K562 (cell line): Measurements from ENCODE around the gene DIO3. TPM values are rescaled to one million over a fixed set of nuclear protein-coding genes. Genes with fewer than 3 reads are reported as not detected.

Experiments used
- MBD1 ChIP-seq: fragments of 250-450 bp; sonication (Bioruptor Pico); IDR thresholded peaks from 2 replicates; pipeline ENCODE4 v1.8.0; 2022; ENCODE audit warnings: inconsistent platforms
- NRF1 ChIP-seq, 2 experiments: fragments of 450-650 bp; IDR thresholded peaks in 1 of 2; conservative IDR thresholded peaks in 1 of 2; 2 replicates each; pipeline ENCODE4 v1.6.1; 2014; ENCODE audit warnings: mild to moderate bottlenecking in 2 of 2
- REST ChIP-seq, 2 experiments: fragments of 450-650 bp; formaldehyde crosslinking in 1 of 2; IDR thresholded peaks; 2 replicates each; pipeline versions ENCODE4 v1.4.0 to v1.6.1; 2014 to 2020; ENCODE audit warnings: mild to moderate bottlenecking in 2 of 2, borderline replicate concordance in 1 of 2, low read depth in 1 of 2
- polyA plus RNA-seq, 8 experiments: library from polyadenylated mRNA; depleted of rRNA in 4 of 8; stranded (reverse) in 5 of 8; unstranded in 3 of 8; fragments of >200 nt; fragmentation: Nextera tagmentation in 2 of 8; fragmentation: Illumina TruSeq in 1 of 8; extraction: Ambion mirVana in 2 of 8; extraction: Trizol in 1 of 8; gene quantifications; 2 replicates each; pipeline versions ENCODE4 v1.2.1 to v1.2.3, GENCODE V29; 2011 to 2014; ENCODE audit warnings: inconsistent platforms in 1 of 8, missing spikeins in 1 of 8
- total RNA-seq, 7 experiments: library from RNA; depleted of rRNA in 6 of 7; stranded (reverse); fragments of >200 nt in 6 of 7; fragmentation: Illumina TruSeq in 2 of 7; extraction: Trizol in 2 of 7; gene quantifications; 2 replicates each; pipeline versions ENCODE4 v1.2.1 to v1.2.3, GENCODE V29; 2011 to 2021; ENCODE audit warnings: low replicate concordance in 1 of 7

Gene DIO3
- total and polyA plus RNA-seq, 9 of the 15 experiments (the other 6 are each of a cell fraction or from before 2014, with no cell fraction given), result not detected

GRCh38 chr14:101577221-101577909, 16.1 kb downstream of the DIO3 start (continued):
- TF ChIP-seq REST (IDR thresholded peaks at IDR 0.05; ENCODE audit: borderline replicate concordance), result no peak
- no peak for TF ChIP-seq REST (CRISPR knock-in tag; IDR thresholded peaks at IDR 0.05; ENCODE audit: low read depth)
- TF ChIP-seq NRF1 (conservative IDR thresholded peaks at IDR 0.05 in 1 of 2, IDR thresholded peaks at IDR 0.05 in 1 of 2), result no peak
- TF ChIP-seq MBD1 (CRISPR knock-in tag), result no peak
- TF ChIP-seq, all 486 proteins: peak for 0
